ENCODE data around the gene CTU1. TPM values are rescaled to one million over a fixed set of nuclear protein-coding genes. Genes with fewer than 3 reads are reported as not detected.

Gene CTU1
- total RNA-seq, 6 experiments from 2014 or later: 3.3 to 6.4 (median 3.9) TPM

DNA sequence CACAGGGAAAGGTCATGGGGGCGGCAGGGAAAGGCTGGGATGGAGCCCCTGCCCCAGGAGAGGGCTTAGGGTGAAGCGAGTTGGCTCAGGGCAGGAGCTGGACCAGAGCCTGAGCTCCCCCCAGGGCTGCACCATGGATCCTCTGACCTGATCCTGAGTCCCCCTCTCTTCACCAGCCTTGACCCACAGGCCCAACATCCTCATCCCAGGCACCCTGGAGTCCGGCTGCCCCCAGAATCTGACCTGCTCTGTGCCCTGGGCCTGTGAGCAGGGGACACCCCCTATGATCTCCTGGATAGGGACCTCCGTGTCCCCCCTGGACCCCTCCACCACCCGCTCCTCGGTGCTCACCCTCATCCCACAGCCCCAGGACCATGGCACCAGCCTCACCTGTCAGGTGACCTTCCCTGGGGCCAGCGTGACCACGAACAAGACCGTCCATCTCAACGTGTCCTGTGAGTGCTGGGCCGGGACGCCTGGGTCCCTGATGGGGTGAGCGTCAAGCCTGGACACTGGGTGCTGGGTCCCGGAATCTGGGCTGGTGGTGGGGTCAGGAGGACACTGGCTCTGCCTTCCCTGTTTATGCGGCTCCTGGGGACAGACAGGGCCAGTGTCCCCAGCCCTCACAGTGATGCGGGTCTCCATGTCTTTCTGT, 17.3 kb upstream of the CTU1 start:
- Histone ChIP-seq H3K4me1 (no peaks in the 10 kb centered on the region), H3K27me3 (no peaks in the 10 kb centered on the region), H3K27ac (peak overlapping the region; percentile 40 to 81 (median 60)), H3K36me3 (no peaks in the 10 kb centered on the region), H3K9me3 (no peaks in the 10 kb centered on the region), H3K4me3 (peak overlapping the region; percentile 16 to 33 (median 16))
- intact Hi-C loops (cut with DNase I): no loop called here
- DNase-seq (peak in 1 of 3 donors; percentile 45), ATAC-seq (no peak)
- WGBS (ENCODE audit: insufficient coverage, low coverage, low lambda C conversion rate, missing lambda C conversion rate): 70% methylated on average over 2 of the region's 16 CpGs
- TF ChIP-seq POLR2A (IDR thresholded peaks at IDR 0.05): no peak
- TF ChIP-seq, protein P1, sequence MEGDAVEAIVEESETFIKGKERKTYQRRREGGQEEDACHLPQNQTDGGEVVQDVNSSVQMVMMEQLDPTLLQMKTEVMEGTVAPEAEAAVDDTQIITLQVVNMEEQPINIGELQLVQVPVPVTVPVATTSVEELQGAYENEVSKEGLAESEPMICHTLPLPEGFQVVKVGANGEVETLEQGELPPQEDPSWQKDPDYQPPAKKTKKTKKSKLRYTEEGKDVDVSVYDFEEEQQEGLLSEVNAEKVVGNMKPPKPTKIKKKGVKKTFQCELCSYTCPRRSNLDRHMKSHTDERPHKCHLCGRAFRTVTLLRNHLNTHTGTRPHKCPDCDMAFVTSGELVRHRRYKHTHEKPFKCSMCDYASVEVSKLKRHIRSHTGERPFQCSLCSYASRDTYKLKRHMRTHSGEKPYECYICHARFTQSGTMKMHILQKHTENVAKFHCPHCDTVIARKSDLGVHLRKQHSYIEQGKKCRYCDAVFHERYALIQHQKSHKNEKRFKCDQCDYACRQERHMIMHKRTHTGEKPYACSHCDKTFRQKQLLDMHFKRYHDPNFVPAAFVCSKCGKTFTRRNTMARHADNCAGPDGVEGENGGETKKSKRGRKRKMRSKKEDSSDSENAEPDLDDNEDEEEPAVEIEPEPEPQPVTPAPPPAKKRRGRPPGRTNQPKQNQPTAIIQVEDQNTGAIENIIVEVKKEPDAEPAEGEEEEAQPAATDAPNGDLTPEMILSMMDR (IDR thresholded peaks at IDR 0.05): no peak

GRCh38 chr19:51124729-51125128, 16.5 kb upstream of the CTU1 start, which contains the start of gene SIGLEC9:
Gene SIGLEC9 (plus strand): TSS chr19:51124906. CDS start chr19:51124975, 69 bp downstream.
- ATAC-seq: peak; percentile 48 to 57 (median 53)
- Histone ChIP-seq H3K36me3 (no peaks in the 10 kb centered on the region), H3K27me3 (no peaks in the 10 kb centered on the region), H3K4me3 (peak within 1 kb of the TSS; percentile 16 to 33 (median 16)), H3K9me3 (no peaks in the 10 kb centered on the region), H3K27ac (peak within 1 kb of the TSS; percentile 40 to 81 (median 60)), H3K4me1 (no peaks in the 10 kb centered on the region)
- 31% methylated on average over 10 of the region's 14 CpGs for WGBS (ENCODE audit: insufficient coverage, low coverage, low lambda C conversion rate, missing lambda C conversion rate)
- TF ChIP-seq, protein P1 (IDR thresholded peaks at IDR 0.05): no peak
- peak; percentile 47 for TF ChIP-seq POLR2A (IDR thresholded peaks at IDR 0.05)
- intact Hi-C loops (cut with DNase I): no loop called here
- DNase-seq: peak; percentile 57 to 78 (median 69)

- H3K27me3 ChIP-seq: no peaks in the 10 kb centered on the region
- H3K36me3 ChIP-seq: no peaks in the 10 kb centered on the region
- no peak overlapping the region for H3K4me3 ChIP-seq
- DNase-seq (no peak), ATAC-seq (no peak)
- 55% methylated on average over 4 of the region's 9 CpGs for WGBS (ENCODE audit: insufficient coverage, low coverage, low lambda C conversion rate, missing lambda C conversion rate)
- H3K27ac ChIP-seq: peak overlapping the region; percentile 40 to 81 (median 60)
- no peaks in the 10 kb centered on the region for H3K4me1 ChIP-seq
- TF ChIP-seq POLR2A (IDR thresholded peaks at IDR 0.05): no peak
- TF ChIP-seq, protein P1 (IDR thresholded peaks at IDR 0.05): no peak
- intact Hi-C loops (cut with DNase I): no loop called here
- H3K9me3 ChIP-seq: no peaks in the 10 kb centered on the region
Observed at GRCh38 chr19:51124216-51124615, 16.0 kb upstream of the CTU1 start.

GRCh38 chr19:51123802-51124201, 15.6 kb upstream of the CTU1 start:
- intact Hi-C loops (cut with DNase I): no loop called here
- DNase-seq (no peak), ATAC-seq (no peak)
- no peaks in the 10 kb centered on the region for H3K9me3 ChIP-seq
- TF ChIP-seq, protein P1 (IDR thresholded peaks at IDR 0.05): no peak
- 61% methylated on average over 8 of the region's 9 CpGs for WGBS (ENCODE audit: insufficient coverage, low coverage, low lambda C conversion rate, missing lambda C conversion rate)
- peak overlapping the region; percentile 40 to 81 (median 60) for H3K27ac ChIP-seq
- H3K4me1 ChIP-seq: no peaks in the 10 kb centered on the region
- no peaks in the 10 kb centered on the region for H3K27me3 ChIP-seq
- H3K4me3 ChIP-seq: no peak overlapping the region
- H3K36me3 ChIP-seq: no peaks in the 10 kb centered on the region
